Embryonic facial prominence (tissue), 1 donor: ENCODE measurements around the gene ZNF814.
"Not testable (repeated sequence)": the region's sequence is repeated elsewhere in the genome, so short reads cannot be mapped to it uniquely, and the experiment has no call there.

Source experiments
- DNase-seq: peaks from one replicate; pipeline ENCODE4 v3.0.0-alpha.2; 2016; ENCODE audit errors: extremely low spot score

ZNF814 gene

DNA sequence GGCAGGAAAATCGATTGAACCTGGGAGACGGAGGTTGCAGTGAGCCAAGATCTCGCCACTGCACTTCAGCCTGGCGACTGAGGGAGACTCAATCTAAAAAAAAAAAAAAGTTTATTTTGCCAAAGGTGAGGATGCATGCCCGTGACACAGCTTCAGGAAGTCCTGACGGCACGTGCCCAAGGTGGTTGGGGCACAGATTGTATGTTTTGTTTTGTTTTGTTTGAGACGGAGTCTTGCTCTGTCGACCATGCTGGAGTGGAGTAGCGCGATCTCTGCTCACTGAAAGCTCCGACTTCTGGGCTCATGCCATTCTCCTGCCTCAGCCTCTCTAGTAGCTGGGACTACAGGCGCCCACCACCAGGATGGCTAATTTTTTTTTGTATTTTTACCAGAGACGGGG lies 70.9 kb downstream of the ZNF814 start:
- DNase-seq, result no peak

DNA sequence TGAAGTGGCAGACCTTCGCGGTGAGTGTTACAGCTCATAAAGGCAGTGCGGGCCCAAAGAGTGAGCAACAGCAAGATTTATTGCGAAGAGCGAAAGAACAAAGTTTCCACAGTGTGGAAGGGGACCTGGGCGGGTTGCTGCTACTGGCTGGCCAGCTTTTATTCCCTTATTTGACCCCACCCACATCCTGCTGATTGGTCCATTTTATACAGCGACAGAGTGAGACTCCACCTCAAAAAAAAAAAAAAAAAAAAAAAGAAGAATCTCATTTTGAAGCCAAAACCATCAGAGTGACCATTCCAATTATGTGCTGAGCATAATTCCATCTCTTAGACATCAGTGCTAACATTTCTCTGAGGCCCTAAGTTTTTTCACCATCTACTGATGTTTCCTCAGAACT lies 72.2 kb downstream of the ZNF814 start:
- no peak for DNase-seq

DNA sequence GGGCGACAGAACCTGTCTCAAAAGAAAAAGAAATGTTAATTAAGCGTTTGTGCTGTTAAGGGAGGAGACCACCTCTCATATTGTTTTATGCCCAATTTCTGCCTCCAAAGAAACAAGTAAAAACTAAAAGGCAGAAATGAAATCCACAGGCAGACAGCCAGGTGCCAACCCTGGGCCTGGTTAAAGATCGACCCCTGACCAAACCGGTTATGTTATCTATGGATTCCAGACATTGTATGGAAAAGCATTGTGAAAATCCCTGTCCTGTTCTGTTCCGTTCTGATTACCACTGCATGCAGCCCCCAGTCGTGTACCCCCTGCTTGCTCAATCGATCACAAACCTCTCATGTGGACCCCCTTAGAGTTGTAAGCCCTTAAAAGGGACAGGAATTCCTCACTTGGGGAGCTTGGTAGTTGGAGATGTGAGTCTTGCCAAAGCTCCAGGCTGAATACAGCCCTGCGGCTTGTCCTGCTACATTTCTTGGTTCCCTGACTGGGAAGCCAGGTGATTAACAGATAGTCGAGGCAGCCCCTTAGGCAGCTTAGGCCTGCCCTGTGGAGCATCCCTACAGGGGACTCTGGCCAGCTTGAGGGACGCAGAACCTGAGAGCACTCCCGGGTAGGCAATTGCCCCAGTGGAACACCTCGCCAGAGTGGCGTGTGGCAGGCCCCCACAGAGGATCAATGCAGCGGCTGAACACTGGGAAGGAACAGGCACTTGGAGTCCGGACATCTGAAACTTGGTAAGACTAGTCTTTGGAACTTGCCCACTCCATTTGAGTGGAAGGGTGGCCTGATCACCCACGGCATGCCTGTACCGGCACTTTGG lies 73.4 kb downstream of the ZNF814 start:
- DNase-seq, result no peak

DNA sequence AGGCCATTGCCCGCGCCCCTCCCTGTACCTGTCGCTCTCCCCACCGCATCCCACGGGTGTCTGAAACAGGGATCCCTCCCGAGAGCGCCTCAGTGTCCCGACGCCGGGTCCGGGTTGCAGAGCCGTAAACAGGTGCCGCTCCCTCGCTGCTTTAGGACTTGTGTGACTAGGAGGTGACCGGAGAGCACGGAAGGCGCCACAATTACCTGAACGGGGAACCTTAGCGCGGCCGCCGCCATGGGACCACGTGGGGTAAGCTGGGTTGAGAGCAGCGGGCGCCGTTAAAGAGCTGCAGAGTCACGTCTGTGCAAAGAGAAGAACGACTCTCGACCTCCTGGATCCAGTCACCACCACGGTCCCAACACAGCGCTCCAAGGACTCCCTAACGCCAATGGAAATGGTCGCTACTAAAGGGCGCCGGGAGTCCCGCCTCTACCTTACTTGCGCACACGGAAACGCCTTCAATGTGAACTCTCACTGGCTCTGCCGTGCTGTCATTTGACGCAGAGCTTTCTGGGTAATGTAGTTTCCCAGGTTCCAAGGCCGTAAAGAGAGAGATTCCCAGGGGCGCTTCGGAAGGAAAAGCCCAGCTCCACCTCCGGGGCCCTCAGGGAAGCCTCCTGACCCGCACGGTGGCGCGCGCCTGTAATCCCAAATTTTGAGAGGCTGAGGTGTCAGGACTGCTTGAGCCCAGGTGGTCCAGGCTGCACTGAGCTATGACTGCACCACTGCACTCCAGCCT lies 74.2 kb downstream of the ZNF814 start, which contains the start of gene ZNF552:
Gene ZNF552 (minus strand): TSS at position 409 of the 742 bp plus-strand sequence. CDS start 170 bp downstream, at position 239.
- DNase-seq, result peak; percentile 85

DNA sequence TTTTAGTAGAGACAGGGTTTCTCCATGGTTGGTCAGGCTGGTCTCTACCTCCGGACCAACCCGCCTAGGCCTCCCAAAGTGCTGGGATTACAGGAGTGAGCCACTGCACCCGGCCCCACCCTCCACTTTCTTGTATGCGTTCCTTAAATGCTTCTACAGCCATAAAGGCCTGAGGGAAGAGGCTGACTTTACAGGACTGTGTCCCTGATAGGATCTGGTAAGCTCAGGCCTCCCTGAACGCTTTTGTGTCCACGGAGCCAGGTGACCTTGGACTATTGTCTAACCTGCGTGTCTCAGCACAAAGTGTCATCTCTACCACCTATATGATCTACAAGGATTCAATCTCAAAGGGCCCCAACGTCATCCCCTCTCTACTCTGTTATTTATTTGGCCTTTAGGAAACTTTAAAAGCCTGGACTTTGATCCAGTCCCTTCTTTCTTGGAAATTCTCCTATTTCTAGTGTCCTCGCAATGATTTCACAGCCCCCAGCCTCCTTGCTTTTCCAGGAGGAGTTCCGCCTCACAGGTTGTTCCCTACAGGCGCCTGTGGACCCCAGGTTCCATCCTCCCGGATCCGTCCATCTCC lies 74.8 kb downstream of the ZNF814 start:
- no peak for DNase-seq

DNA sequence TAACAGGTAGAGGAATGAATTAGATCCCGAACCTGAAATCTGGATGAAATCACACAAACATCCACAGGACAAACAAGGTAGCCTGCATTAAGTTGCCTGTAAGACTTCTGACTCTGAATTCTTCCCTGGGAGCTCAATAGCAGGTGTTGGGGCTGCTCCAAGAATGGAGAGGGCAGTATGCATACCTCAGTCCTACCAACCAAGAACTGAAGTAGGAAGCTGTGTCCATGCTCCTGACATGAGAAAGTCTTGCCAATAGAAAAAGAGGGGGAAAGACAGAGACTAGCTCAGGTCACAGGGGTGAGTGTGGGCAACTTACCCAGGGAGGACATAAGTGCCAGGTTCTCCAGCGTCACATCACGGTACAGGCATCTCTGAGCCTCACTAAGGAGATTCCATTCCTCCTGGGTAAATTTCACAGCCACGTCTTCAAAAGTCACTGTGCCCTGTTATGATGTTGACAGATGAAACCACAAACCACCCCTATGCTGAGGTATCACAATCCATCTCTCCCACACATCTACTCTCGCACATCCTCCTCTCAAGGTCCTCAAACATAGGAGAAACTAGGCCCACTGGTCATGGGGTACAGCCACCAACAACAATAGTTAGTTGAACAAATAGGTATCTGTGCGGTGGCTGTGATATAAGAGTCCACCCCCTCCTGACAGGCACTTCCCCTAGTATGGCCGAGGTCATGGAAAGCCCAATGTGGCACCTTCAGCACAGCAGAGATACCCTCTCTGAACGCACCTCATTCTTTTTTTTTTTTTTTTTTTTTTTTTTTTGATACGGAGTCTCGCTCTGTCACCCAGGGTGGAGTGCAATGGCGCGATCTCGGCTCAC lies 75.6 kb downstream of the ZNF814 start:
- DNase-seq, result not testable (repeated sequence)

DNA sequence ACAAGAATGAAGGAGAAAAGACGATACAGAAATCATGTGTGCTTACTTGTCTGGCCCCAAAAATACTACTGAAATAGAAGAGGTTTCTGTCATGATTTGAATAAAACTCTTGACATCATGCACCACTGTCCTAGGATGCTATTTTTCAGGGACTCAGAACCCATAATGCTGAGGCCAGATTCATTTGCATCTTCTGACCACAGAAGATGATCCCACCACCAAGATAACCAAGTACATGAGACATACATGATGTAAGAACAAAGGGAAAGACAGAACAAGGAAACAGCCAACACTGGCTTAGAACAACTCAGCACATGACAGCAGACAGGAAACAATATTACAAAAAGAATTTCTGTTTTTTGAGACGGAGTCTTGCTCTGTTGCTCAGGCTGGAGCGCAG lies 76.6 kb downstream of the ZNF814 start:
- DNase-seq, result no peak

DNA sequence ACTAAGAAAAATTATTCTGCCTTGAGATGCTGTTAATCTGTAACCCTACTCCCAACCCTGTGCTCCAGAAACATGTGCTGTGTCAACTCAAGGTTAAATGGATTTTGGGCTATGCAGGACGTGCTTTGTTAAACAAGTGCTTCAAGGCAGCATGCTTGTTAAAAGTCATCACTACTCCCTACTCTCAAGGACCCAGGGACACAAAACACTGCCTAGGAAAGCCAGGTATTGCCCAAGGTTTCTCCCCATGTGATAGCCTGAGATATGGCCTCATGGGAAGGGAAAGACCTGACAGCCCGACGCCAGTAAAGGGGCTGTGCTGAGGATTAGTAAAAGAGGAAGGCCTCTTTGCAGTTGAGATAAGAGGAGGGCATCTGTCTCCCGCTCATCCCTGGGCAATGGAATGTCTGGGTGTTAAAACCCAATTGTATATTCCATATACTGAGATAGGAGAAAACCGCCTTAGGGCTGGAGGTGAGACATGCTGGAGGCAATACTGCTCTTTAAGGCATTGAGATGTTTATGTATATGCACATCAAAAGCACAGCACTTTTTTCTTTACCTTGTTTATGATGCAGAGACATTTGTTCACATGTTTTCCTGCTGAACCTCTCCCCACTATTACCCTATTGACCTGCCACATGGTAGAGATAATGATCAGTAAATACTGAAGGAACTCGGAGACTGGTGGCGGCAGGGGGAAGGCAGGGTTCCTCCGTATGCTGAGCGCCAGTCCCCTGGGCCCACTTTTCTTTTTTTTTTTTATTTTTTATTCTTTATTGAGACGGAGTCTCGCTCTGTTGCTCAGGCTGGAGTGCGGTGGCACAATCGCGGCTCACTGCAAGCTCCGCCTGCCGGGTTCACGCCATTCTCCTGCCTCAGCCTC lies 78.2 kb downstream of the ZNF814 start:
- not testable (repeated sequence) for DNase-seq

DNA sequence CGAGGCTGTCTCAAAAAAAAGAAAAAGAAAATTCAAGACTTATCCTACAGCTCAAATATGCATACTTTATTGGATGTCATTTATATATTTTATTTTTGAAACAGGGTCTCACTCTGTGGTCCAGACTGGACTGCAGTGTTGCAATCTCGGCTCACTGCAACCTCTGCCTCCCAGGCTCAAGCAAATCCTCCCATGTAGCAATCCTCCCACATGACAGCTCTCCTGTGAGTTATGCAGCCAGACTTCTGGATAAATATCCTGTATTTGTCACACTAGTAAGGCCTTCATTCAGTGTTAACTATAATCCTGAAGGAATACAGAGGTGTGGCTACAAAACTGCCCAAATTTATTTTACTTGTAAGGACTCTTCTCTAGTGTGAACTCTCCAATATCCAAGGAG lies 81.3 kb downstream of the ZNF814 start:
- DNase-seq, result no peak

DNA sequence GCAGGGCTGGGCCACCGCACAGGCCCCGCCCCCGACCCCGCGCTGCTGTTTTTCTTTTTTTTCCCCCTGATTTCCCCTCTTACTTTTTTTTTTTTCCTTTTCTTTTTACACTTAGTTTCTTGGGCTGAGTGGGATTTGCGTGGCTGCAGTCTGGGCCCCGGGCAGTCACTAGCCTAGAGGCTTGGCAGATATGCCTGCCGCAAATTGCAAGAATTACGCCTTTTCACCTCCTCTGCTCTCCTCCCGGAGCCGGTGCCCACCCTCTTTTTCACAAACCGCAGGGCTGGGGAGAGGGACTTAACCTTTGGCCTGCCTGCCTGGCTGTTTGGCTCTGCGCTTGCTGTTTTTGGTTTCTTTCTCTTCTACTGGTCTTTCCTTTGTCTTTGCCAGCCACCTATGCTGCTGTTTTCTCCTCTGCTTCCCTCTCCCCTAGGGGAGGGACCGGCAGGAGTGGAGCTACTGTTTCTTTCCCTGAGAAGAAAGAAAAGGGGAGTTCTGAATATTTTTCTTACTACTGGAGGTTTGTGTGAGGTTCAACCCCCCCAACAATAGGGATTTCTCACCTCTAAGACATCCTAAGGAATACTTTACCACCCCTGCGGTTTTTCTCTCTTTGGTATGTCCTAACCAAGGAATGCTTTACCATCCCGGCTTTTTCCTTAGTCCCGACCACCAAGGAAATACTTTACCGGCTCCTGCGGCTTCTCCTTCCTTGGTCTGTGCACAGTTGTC lies 85.1 kb downstream of the ZNF814 start:
- DNase-seq, result peak; percentile 34

DNA sequence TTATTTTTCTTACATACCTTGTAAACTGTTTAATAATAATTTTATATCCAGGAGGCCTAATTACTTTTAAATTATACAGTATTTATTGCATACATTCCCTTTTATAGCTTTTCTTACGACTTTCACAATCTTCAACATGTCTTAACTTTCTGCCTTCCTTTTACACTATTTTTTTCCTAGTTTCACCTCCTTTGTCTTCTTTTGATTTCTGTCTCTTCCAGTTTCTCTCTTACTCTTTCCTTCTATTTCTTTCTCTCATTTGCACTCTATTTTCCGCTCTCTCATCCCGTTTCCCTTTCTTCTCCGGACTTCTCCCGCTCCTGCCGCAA lies 85.6 kb downstream of the ZNF814 start:
- peak; percentile 20 for DNase-seq

DNA sequence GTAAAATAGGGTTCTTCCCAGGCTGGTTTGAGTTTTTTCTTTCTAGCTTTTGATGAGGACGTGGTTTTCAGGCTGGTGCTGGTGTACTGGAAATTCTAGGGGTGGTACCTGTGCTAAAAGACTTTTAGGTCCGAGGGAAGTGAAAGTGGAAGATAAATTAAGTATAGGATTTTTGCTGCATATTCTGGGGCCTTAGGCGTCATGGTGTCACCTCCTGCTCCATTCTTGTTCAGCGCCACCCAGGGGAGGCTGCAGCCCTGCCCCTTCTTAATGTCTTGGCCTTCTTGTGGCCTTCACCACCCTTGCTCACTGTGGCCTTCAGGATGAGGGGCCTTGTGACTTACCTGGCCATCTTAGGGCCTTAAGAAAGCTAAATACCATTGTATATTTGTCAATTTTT lies 86.6 kb downstream of the ZNF814 start:
- no peak for DNase-seq

DNA sequence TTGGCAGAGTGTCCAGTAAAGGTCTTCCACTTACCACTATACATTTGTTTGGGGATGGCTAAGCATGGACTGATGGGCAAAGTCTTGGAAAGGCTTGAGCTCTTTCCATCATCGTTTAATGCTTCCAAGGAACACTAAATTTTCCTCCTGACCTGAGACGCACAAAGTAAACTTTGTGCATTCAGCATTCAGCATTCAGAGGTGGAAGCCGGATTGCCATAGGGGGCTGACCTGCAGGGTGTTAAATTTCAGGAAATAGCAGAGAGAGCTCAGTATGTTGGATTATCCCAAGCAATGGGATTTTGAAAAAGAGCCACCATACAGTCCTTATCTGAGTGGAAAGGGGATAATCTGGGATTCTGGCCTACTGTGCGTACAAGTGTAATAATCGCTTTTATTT lies 88.1 kb downstream of the ZNF814 start:
- no peak for DNase-seq
